ENCODE data around the gene TANGO6. TPM values are rescaled to one million over a fixed set of nuclear protein-coding genes. Genes with fewer than 3 reads are reported as not detected.

Gene TANGO6
- total and polyA plus RNA-seq, 10 of the 15 experiments (the other 5 are each of a cell fraction or from before 2014, with no cell fraction given) = 1.1 to 20.6 (median 11.0) TPM

- no TSS peak for BruUV-seq (replicated peaks)
- TF ChIP-seq, protein P1, sequence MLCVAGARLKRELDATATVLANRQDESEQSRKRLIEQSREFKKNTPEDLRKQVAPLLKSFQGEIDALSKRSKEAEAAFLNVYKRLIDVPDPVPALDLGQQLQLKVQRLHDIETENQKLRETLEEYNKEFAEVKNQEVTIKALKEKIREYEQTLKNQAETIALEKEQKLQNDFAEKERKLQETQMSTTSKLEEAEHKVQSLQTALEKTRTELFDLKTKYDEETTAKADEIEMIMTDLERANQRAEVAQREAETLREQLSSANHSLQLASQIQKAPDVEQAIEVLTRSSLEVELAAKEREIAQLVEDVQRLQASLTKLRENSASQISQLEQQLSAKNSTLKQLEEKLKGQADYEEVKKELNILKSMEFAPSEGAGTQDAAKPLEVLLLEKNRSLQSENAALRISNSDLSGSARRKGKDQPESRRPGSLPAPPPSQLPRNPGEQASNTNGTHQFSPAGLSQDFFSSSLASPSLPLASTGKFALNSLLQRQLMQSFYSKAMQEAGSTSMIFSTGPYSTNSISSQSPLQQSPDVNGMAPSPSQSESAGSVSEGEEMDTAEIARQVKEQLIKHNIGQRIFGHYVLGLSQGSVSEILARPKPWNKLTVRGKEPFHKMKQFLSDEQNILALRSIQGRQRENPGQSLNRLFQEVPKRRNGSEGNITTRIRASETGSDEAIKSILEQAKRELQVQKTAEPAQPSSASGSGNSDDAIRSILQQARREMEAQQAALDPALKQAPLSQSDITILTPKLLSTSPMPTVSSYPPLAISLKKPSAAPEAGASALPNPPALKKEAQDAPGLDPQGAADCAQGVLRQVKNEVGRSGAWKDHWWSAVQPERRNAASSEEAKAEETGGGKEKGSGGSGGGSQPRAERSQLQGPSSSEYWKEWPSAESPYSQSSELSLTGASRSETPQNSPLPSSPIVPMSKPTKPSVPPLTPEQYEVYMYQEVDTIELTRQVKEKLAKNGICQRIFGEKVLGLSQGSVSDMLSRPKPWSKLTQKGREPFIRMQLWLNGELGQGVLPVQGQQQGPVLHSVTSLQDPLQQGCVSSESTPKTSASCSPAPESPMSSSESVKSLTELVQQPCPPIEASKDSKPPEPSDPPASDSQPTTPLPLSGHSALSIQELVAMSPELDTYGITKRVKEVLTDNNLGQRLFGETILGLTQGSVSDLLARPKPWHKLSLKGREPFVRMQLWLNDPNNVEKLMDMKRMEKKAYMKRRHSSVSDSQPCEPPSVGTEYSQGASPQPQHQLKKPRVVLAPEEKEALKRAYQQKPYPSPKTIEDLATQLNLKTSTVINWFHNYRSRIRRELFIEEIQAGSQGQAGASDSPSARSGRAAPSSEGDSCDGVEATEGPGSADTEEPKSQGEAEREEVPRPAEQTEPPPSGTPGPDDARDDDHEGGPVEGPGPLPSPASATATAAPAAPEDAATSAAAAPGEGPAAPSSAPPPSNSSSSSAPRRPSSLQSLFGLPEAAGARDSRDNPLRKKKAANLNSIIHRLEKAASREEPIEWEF (IDR thresholded peaks at IDR 0.05; ENCODE audit: insufficient replicate concordance, low read depth, low read length) = no peak
- TF ChIP-seq RAD51 (IDR thresholded peaks at IDR 0.05) (no peak), LARP7 (IDR thresholded peaks at IDR 0.05) (no peak), ELK1 (IDR thresholded peaks at IDR 0.05; ENCODE audit: low read depth, low read length) (no peak), RELA (IDR thresholded peaks at IDR 0.05; ENCODE audit: borderline replicate concordance, partially characterized antibody) (no peak), IKZF1 (conservative IDR thresholded peaks at IDR 0.05) (no peak), BCL11A (IDR thresholded peaks at IDR 0.05; ENCODE audit: low read depth, low read length) (no peak), ETV6 (conservative IDR thresholded peaks at IDR 0.05 in 1 of 2, IDR thresholded peaks at IDR 0.05 in 1 of 2; ENCODE audit: borderline replicate concordance in 1 of 2, low read depth in 1 of 2) (no peak), HDAC6 (IDR thresholded peaks at IDR 0.05; ENCODE audit: unreplicated experiment) (no peak), NR2F1 (conservative IDR thresholded peaks at IDR 0.05) (no peak)
- TF ChIP-seq, protein P2, sequence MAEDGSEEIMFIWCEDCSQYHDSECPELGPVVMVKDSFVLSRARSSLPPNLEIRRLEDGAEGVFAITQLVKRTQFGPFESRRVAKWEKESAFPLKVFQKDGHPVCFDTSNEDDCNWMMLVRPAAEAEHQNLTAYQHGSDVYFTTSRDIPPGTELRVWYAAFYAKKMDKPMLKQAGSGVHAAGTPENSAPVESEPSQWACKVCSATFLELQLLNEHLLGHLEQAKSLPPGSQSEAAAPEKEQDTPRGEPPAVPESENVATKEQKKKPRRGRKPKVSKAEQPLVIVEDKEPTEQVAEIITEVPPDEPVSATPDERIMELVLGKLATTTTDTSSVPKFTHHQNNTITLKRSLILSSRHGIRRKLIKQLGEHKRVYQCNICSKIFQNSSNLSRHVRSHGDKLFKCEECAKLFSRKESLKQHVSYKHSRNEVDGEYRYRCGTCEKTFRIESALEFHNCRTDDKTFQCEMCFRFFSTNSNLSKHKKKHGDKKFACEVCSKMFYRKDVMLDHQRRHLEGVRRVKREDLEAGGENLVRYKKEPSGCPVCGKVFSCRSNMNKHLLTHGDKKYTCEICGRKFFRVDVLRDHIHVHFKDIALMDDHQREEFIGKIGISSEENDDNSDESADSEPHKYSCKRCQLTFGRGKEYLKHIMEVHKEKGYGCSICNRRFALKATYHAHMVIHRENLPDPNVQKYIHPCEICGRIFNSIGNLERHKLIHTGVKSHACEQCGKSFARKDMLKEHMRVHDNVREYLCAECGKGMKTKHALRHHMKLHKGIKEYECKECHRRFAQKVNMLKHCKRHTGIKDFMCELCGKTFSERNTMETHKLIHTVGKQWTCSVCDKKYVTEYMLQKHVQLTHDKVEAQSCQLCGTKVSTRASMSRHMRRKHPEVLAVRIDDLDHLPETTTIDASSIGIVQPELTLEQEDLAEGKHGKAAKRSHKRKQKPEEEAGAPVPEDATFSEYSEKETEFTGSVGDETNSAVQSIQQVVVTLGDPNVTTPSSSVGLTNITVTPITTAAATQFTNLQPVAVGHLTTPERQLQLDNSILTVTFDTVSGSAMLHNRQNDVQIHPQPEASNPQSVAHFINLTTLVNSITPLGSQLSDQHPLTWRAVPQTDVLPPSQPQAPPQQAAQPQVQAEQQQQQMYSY (CRISPR knock-in tag; IDR thresholded peaks at IDR 0.05) = no peak
- Histone ChIP-seq H4K20me1 (ENCODE audit: control insufficient read depth, insufficient read depth) (no peaks in the 10 kb centered on the region), H3K4me1 (ENCODE audit: control insufficient read depth, insufficient read depth, low read length) (no peaks in the 10 kb centered on the region), H3K27me3 (replicated peaks in 1 of 2; ENCODE audit: control insufficient read depth in 2 of 2, insufficient read depth in 2 of 2, low read length in 1 of 2) (no peaks in the 10 kb centered on the region), H3K4me3 (no peak overlapping the region), H2AFZ (ENCODE audit: control insufficient read depth, low read depth, low read length) (no peak overlapping the region), H3K9me3 (replicated peaks; ENCODE audit: control insufficient read depth, insufficient read depth, low read length) (no peaks in the 10 kb centered on the region), H3K27ac (ENCODE audit: control insufficient read depth, insufficient read depth) (no peak overlapping the region), H3K79me2 (ENCODE audit: control insufficient read depth, insufficient read depth, low read length) (no peaks in the 10 kb centered on the region), H3K36me3 (ENCODE audit: control insufficient read depth in 2 of 2, insufficient read depth in 2 of 2, low read length in 1 of 2) (no peaks in the 10 kb centered on the region; a peak in 1 of 4 replicates), H3K9ac (ENCODE audit: control insufficient read depth, insufficient read depth, low read length) (no peak overlapping the region), H3K4me2 (ENCODE audit: control insufficient read depth, insufficient read depth) (no peak overlapping the region)
- in situ Hi-C loops (cut with MboI) (no loop called here), intact Hi-C loops (cut with micrococcal nuclease; ENCODE audit: unreplicated experiment) (no loop called here)
- ChIA-PET POLR2A (no interaction called here), SMC1A (ENCODE audit: uncharacterized antibody, unreplicated experiment) (interaction anchor here (1.0 kb wide), 1 partner anchor 15 kb away, joined by 4 read pairs; no protein-coding TSS in a partner anchor), CTCF (no interaction called here), RAD21 (ENCODE audit: unreplicated experiment) (no interaction called here)
- no peak for FAIRE-seq
- no peak for DNase-seq (ENCODE audit: low read depth, low spot score)
- no peak for ATAC-seq
- WGBS (ENCODE audit: insufficient coverage, insufficient replicate concordance, low lambda C conversion rate, missing lambda C conversion rate) = 96% methylated on average over 5 of the region's 5 CpGs
Observed at GRCh38 chr16:68894714-68895113, 51.4 kb downstream of the TANGO6 start.
